GM10248 (cell line): ENCODE results near the gene ANKRD30A.
"Not testable (repeated sequence)": the region's sequence is repeated elsewhere in the genome, so short reads cannot be mapped to it uniquely, and the experiment has no call there.

Source experiments
- CTCF ChIA-PET: fragments of 300-600 bp; sonication (Branson Sonifier 250); formaldehyde crosslinking; extraction: SDS; loops from one replicate; lab custom pipeline; 2021; ENCODE audit warnings: antibody characterized with exemption; lab: Yijun Ruan, JAX
- POLR2A ChIA-PET: fragments of 350-650 bp; sonication (Branson Sonifier 250); formaldehyde crosslinking; extraction: SDS; loops from one replicate; lab custom pipeline; 2020; ENCODE audit warnings: antibody characterized with exemption; lab: Yijun Ruan, JAX
- DNase-seq: peaks from one replicate; pipeline ENCODE4 v3.0.0; 2012; ENCODE audit errors: extremely low spot score
- CTCF ChIP-seq: IDR thresholded peaks from 2 replicates; pipeline ENCODE4 v1.5.1; 2012; ENCODE audit warnings: mild to moderate bottlenecking, low read depth; ENCODE audit errors: extremely low read depth, missing control alignments, control extremely low read depth

The ANKRD30A gene

GRCh38 chr10:37384923-37385322, 259.5 kb downstream of the ANKRD30A start:
- DNase-seq, result no peak
- CTCF ChIA-PET, result interaction anchor here (1.5 kb wide), 1 partner anchor 8 kb away, joined by 4 read pairs; no protein-coding TSS in a partner anchor
- POLR2A ChIA-PET, result no interaction called here
- TF ChIP-seq CTCF, result no peak

- no peak for DNase-seq
- CTCF ChIA-PET, result no interaction called here
- POLR2A ChIA-PET, result no interaction called here
- no peak for TF ChIP-seq CTCF
These were observed 265.5 kb downstream of the ANKRD30A start for GRCh38 chr10:37390926-37391325.

DNA sequence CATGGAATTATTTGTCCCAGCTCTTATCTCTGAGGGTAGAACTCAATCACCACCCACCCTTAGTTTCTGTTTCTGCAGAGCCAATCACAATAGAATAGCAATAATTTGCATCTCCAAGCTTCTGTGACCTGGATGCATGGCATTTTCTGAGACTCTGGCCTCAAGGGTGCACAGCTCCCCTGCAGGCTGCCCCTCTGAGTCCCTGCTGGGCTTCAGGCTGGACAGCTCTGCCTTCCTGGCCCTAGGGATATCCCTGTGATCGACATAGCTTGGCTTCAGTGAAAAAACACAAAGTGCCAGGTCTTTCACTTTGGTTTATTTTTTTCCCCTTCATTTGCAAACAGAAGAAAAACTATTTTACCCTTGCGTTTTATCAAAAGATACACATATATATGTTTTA, 275.4 kb downstream of the ANKRD30A start:
- CTCF ChIA-PET, result interaction anchor here (1.8 kb wide), 1 partner anchor 11 kb away, joined by 7 read pairs; no protein-coding TSS in a partner anchor
- DNase-seq, POLR2A ChIA-PET: not testable (repeated sequence)

- DNase-seq, result no peak
- TF ChIP-seq CTCF, result no peak
- CTCF ChIA-PET, result interaction anchor here (1.8 kb wide), 1 partner anchor 11 kb away, joined by 7 read pairs; no protein-coding TSS in a partner anchor
- POLR2A ChIA-PET, result no interaction called here
These were observed 275.8 kb downstream of the ANKRD30A start for GRCh38 chr10:37401225-37401624.

DNA sequence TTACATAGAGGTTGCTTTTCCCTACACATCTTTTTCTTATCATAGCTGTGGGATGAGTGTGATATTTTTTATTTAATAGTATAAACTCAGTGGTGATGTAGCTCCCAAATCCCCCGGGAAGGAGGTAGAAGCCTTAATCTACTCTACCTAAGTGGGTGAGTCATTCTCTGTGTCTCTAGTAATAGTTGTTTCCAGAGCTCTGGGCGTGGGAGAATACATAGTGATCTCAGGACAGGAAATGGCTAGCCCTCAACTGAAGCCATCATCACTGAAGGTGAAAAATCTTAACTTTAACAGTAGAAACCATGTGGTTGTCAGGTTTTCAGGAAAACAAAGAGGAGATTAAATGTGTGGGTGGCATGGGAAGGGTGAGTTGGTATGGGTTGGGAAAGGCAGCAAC, 278.4 kb downstream of the ANKRD30A start:
- CTCF ChIA-PET, result interaction anchor here (1.3 kb wide), 1 partner anchor 9 kb away, joined by 3 read pairs; no protein-coding TSS in a partner anchor
- DNase-seq, result no peak
- no peak for TF ChIP-seq CTCF
- POLR2A ChIA-PET, result no interaction called here
